HG03039 (cell line): ENCODE measurements around the gene SH3GL2.
"Not testable (repeated sequence)": the region's sequence is repeated elsewhere in the genome, so short reads cannot be mapped to it uniquely, and the experiment has no call there.

ENCODE experiments used
- ATAC-seq: cut with Tn5 transposase; IDR thresholded peaks from one replicate; pipeline ENCODE4 v1.9.1; 2021; ENCODE audit warnings: mild to moderate bottlenecking, moderate library complexity; ENCODE audit not compliant: unreplicated experiment

Gene SH3GL2

DNA sequence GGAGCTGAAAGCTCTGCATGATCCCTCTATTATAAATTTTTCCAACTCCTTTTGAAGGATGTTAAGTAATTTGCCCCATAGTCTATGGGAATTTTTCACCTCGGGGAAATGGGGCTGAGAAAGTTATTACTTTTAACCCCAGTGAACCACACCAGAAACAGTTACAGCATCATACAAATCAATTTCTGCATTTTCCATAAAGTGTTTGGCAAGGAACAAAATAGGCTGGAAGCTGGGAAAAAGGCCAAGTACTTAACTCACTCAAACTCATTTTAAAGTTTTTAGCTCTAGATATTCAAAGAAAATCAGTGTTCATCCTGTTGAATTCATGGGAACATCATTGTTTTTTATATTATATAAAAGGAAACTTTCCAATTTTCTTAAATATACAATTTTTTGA lies 160.9 kb downstream of the SH3GL2 start:
- ATAC-seq: no peak

DNA sequence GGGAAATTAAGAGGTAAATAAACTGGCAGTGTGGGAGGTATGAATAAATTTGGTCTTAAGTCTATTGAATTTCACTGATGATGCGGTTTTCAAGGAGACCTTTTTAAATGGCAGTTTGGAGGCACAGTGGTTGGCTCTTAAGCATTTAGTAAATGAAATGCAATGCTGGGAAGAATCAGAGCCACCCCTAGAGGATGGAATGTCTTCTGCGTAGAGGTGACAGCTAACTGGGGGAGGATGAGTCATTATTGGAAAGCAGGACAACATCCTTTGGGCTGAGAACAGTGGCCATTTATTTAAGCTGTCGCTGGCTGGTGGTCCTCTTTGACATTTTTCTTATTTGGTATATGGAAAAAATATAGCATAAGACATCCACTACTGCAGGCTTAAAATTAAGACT lies 163.2 kb downstream of the SH3GL2 start:
- ATAC-seq: no peak

- ATAC-seq: no peak
Observed at GRCh38 chr9:17744786-17745185, 165.9 kb downstream of the SH3GL2 start.

GRCh38 chr9:17750269-17750668 lies 171.4 kb downstream of the SH3GL2 start:
- no peak for ATAC-seq

- no peak for ATAC-seq
Observed at GRCh38 chr9:17751486-17751885, 172.6 kb downstream of the SH3GL2 start.

DNA sequence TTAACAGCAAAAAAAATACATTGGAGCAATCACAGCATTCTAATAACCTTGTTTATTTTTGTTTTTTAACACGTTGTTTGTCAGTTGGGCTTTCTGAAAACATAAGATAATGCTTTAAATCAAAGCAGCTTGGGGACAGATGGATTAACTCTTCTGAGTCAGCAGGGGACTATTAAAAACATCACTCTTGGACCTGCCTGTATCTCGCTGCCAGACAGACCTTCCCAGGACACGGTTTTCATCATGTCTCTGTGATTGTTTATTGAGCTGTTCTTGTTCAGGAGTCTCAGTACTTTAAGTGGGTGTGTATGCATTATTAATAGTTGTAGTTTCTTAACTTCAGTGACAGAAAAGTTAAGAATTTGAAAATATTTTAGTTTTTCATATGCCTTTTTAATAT lies 173.2 kb downstream of the SH3GL2 start:
- ATAC-seq: no peak

GRCh38 chr9:17757816-17758215 lies 178.9 kb downstream of the SH3GL2 start:
- ATAC-seq: no peak

DNA sequence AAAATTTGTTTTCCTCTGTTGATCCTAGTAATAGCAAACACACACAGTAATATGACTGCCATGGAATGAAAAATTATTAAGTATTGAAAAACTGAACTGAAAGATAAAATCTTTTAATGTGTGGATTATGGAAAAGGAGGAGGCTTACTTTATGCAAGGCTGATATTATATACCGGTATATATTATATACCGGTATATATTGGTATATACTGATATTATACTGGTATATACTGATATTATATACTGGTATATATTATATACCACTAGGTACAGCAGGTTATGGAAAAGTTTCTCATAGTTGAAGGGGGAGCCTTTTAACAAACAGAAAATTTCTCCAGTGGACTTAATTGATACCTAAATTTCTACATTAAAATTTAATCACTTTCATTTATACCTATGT lies 181.4 kb downstream of the SH3GL2 start:
- ATAC-seq: no peak

- ATAC-seq: no peak
Observed at GRCh38 chr9:17761984-17762676, 183.3 kb downstream of the SH3GL2 start.

DNA sequence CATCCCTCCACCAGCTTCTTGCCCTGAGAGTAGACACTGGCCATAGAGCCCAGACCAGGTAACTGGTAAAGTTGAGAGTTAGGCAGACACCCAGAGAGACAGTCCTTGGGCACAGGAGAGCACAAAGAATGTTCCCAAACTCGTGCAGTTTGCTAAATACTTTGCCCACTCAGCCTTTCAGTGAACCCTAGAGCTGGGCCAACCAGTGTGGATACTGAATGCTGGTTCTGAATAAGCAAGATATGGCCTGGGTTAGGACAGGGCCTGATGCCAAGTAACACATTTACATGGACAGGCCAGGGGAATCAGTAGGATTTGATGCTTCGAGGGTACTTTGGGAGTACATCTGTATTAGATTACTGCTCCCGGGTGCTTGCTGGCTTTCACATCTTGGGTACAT lies 185.4 kb downstream of the SH3GL2 start:
- no peak for ATAC-seq

- not testable (repeated sequence) for ATAC-seq
Observed at GRCh38 chr9:17765131-17765530, 186.3 kb downstream of the SH3GL2 start.

- ATAC-seq: no peak
Observed at GRCh38 chr9:17772223-17772622, 193.4 kb downstream of the SH3GL2 start.

GRCh38 chr9:17775656-17776055 lies 196.8 kb downstream of the SH3GL2 start:
- no peak for ATAC-seq

GRCh38 chr9:17776735-17777134 lies 197.9 kb downstream of the SH3GL2 start:
- no peak for ATAC-seq

GRCh38 chr9:17777465-17777864 lies 198.6 kb downstream of the SH3GL2 start:
- no peak for ATAC-seq

- no peak for ATAC-seq
Observed at GRCh38 chr9:17782430-17783149, 203.7 kb downstream of the SH3GL2 start.

DNA sequence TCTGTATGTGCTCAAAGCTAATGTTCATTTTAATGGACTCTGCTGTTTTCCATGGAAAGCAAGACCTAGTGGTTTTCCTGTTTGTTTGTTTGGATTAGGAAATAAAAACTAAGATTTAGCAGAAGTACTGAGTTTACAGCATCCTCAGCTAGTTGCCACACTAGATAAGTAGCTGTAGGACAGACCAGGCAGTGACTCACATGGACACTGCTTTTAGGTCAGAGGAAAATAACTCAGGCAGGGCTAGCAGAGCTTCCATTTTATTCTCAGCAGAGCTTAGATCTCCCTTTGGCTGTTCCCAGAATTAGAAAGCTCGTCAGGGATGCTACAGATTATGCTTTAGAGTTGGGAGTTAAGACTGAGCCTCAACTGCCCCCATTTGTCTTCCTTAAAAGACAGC lies 204.4 kb downstream of the SH3GL2 start:
- ATAC-seq: no peak

DNA sequence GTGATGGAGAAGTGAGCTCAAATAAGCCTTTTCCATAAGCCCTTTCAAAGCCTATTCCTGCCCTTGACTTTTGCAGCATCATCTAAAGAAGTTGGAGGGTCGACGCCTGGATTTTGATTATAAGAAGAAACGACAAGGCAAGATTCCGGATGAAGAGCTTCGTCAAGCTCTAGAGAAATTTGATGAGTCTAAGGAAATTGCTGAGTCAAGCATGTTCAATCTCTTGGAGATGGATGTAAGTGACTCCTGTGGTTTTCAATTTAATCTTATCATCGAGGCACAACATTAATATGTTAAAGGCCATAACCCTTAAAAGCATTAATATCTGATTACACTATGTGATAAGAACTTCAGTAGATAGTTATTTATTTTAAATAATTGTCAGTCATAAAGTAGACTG lies 210.4 kb downstream of the SH3GL2 start:
- no peak for ATAC-seq

GRCh38 chr9:17793713-17794622 lies 215.1 kb downstream of the SH3GL2 start:
- ATAC-seq: no peak

GRCh38 chr9:17795744-17796143 lies 216.9 kb downstream of the SH3GL2 start:
- no peak for ATAC-seq

GRCh38 chr9:17799369-17799768 lies 220.5 kb downstream of the SH3GL2 start:
- ATAC-seq: no peak

DNA sequence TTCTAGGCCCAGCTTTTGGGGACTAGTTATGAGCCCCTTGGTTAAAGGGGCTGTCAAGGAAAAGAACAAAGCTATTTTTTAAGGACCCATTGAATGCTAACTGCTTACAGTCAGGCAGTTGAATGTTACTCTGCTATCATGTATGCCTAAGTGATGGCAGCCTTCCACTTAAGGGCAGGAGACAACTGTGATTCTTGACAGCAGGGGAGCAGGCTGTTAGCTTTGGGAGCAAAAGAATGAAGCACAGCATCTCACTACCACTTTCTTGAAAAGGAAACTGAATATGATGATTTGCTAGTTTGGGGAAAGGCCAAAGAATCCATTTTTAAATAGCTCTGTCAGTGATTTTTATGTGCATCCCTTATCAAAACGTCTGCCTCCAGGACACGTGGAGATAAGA lies 221.6 kb downstream of the SH3GL2 start:
- no peak for ATAC-seq
